ENCODE results near the gene CREB3L1.

The CREB3L1 gene

GRCh38 chr11:46356924-46357482 lies 79.5 kb downstream of the CREB3L1 start:
- Histone ChIP-seq H3K36me3 (ENCODE audit: control insufficient read depth, low read length) (no peaks in the 10 kb centered on the region), H3K9me2 (replicated peaks; ENCODE audit: control insufficient read depth, low read length) (no peaks in the 10 kb centered on the region), H4K20me1 (ENCODE audit: control insufficient read depth, insufficient read depth, low read depth, low read length) (peaks cover 4% of the 10 kb centered on the region; the same call in 1 of the 2 replicates), H3K79me2 (ENCODE audit: control insufficient read depth, low read length) (peaks cover 60% of the 10 kb centered on the region), H3F3A (ENCODE audit: control insufficient read depth, insufficient read depth) (peaks cover 8% of the 10 kb centered on the region), H3K9me3 (ENCODE audit: control insufficient read depth, insufficient read depth, low read length) (no peaks in the 10 kb centered on the region), H3K4me2 (ENCODE audit: low read length) (no peak overlapping the region), H3K4me1 (ENCODE audit: control insufficient read depth, low read length) (peaks cover 14% of the 10 kb centered on the region), H3K27ac (ENCODE audit: low read depth, low read length) (no peak overlapping the region), H3K4me3 (ENCODE audit: low read length) (no peak overlapping the region), H3K27me3 (ENCODE audit: control insufficient read depth, low read length) (no peaks in the 10 kb centered on the region)
- TF ChIP-seq EZH2phosphoT487 (IDR thresholded peaks at IDR 0.05; ENCODE audit: borderline replicate concordance, low read length), result no peak
- TF ChIP-seq CTCF (IDR thresholded peaks at IDR 0.05; ENCODE audit: low read depth, low read length, poor library complexity, severe bottlenecking), result no peak

- H3K27ac ChIP-seq (ENCODE audit: low read depth, low read length), result no peak overlapping the region
- no peaks in the 10 kb centered on the region for H3K9me3 ChIP-seq (ENCODE audit: control insufficient read depth, insufficient read depth, low read length)
- H3K36me3 ChIP-seq (ENCODE audit: control insufficient read depth, low read length), result no peaks in the 10 kb centered on the region
- no peak overlapping the region for H3K4me2 ChIP-seq (ENCODE audit: low read length)
- no peaks in the 10 kb centered on the region for H3K27me3 ChIP-seq (ENCODE audit: control insufficient read depth, low read length)
- H3K4me1 ChIP-seq (ENCODE audit: control insufficient read depth, low read length), result peaks cover 20% of the 10 kb centered on the region
- H3K9me2 ChIP-seq (replicated peaks; ENCODE audit: control insufficient read depth, low read length), result no peaks in the 10 kb centered on the region
- peaks cover 8% of the 10 kb centered on the region for H3F3A ChIP-seq (ENCODE audit: control insufficient read depth, insufficient read depth)
- H3K79me2 ChIP-seq (ENCODE audit: control insufficient read depth, low read length), result peaks cover 60% of the 10 kb centered on the region
- H4K20me1 ChIP-seq (ENCODE audit: control insufficient read depth, insufficient read depth, low read depth, low read length), result 0 out of 2 replicates have a peak, but pooled peaks cover 2% of the 10 kb centered on the region
- no peak for TF ChIP-seq CTCF (IDR thresholded peaks at IDR 0.05; ENCODE audit: low read depth, low read length, poor library complexity, severe bottlenecking)
- no peak for TF ChIP-seq EZH2phosphoT487 (IDR thresholded peaks at IDR 0.05; ENCODE audit: borderline replicate concordance, low read length)
- no peak overlapping the region for H3K4me3 ChIP-seq (ENCODE audit: low read length)
Measured at GRCh38 chr11:46357483-46357936, 80.0 kb downstream of the CREB3L1 start.

- Histone ChIP-seq H3K79me2 (ENCODE audit: control insufficient read depth, low read length) (peaks cover 58% of the 10 kb centered on the region), H3K27ac (ENCODE audit: low read depth, low read length) (no peak overlapping the region), H3K4me1 (ENCODE audit: control insufficient read depth, low read length) (peaks cover 26% of the 10 kb centered on the region), H3K4me2 (ENCODE audit: low read length) (no peak overlapping the region), H3F3A (ENCODE audit: control insufficient read depth, insufficient read depth) (peaks cover 8% of the 10 kb centered on the region), H3K27me3 (ENCODE audit: control insufficient read depth, low read length) (no peaks in the 10 kb centered on the region), H3K4me3 (ENCODE audit: low read length) (no peak overlapping the region), H4K20me1 (ENCODE audit: control insufficient read depth, insufficient read depth, low read depth, low read length) (no peaks in the 10 kb centered on the region), H3K36me3 (ENCODE audit: control insufficient read depth, low read length) (peaks cover 3% of the 10 kb centered on the region; the same call in 1 of the 2 replicates), H3K9me3 (ENCODE audit: control insufficient read depth, insufficient read depth, low read length) (no peaks in the 10 kb centered on the region), H3K9me2 (replicated peaks; ENCODE audit: control insufficient read depth, low read length) (no peaks in the 10 kb centered on the region)
- TF ChIP-seq EZH2phosphoT487 (IDR thresholded peaks at IDR 0.05; ENCODE audit: borderline replicate concordance, low read length) (no peak), CTCF (IDR thresholded peaks at IDR 0.05; ENCODE audit: low read depth, low read length, poor library complexity, severe bottlenecking) (no peak)
Measured at GRCh38 chr11:46359953-46360352, 82.5 kb downstream of the CREB3L1 start.

All from DOHH2 (cell line).